Hepatocyte (in vitro differentiated cells): ENCODE results near the gene NEDD9. TPM values are rescaled to one million over a fixed set of nuclear protein-coding genes. Genes with fewer than 3 reads are reported as not detected.

Experiments
- DNase-seq: peaks from one replicate; pipeline ENCODE4 v3.0.0-alpha.2; 2016; ENCODE audit warnings: low spot score
- H2AFZ ChIP-seq: fragments of 200-600 bp; sonication (generic); 2 replicates; pipeline ENCODE4 v1.6.0; 2016; ENCODE audit warnings: antibody characterized with exemption, mild to moderate bottlenecking
- H3K27ac ChIP-seq: fragments of 200-600 bp; sonication (generic); 2 replicates; pipeline ENCODE4 v1.5.1; 2016; ENCODE audit warnings: mild to moderate bottlenecking
- H3K27me3 ChIP-seq: fragments of 200-600 bp; sonication (generic); 2 replicates; pipeline ENCODE4 v1.6.1; 2016
- H3K36me3 ChIP-seq: fragments of 200-600 bp; sonication (generic); replicated peaks from 2 replicates; pipeline ENCODE4 v1.5.1; 2016; ENCODE audit warnings: low read depth; ENCODE audit not compliant: insufficient read depth
- H3K4me1 ChIP-seq: fragments of 200-600 bp; sonication (generic); 2 replicates; pipeline ENCODE4 v1.5.1; 2016; ENCODE audit warnings: mild to moderate bottlenecking, moderate library complexity; ENCODE audit not compliant: insufficient read depth
- H3K4me2 ChIP-seq: fragments of 200-600 bp; sonication (generic); 2 replicates; pipeline ENCODE4 v1.6.0; 2016
- H3K4me3 ChIP-seq: fragments of 200-600 bp; sonication (generic); 2 replicates; pipeline ENCODE4 v1.5.1; 2016; ENCODE audit warnings: mild to moderate bottlenecking
- H3K79me2 ChIP-seq: fragments of 200-600 bp; sonication (generic); 2 replicates; pipeline ENCODE4 v1.6.0; 2017; ENCODE audit warnings: mild to moderate bottlenecking
- H3K9me2 ChIP-seq: fragments of 200-600 bp; sonication (generic); replicated peaks from 2 replicates; pipeline ENCODE4 v1.6.0; 2017; ENCODE audit warnings: mild to moderate bottlenecking; ENCODE audit not compliant: insufficient read depth
- H3K9me3 ChIP-seq: fragments of 200-600 bp; sonication (generic); 2 replicates; pipeline ENCODE4 v1.5.1; 2016; ENCODE audit warnings: low read depth, mild to moderate bottlenecking
- H4K20me1 ChIP-seq: fragments of 200-600 bp; sonication (generic); 2 replicates; pipeline ENCODE4 v1.6.0; 2016; ENCODE audit warnings: mild to moderate bottlenecking; ENCODE audit not compliant: insufficient read depth, poor library complexity, severe bottlenecking
- EZH2 ChIP-seq: fragments of 200-600 bp; sonication (generic); IDR thresholded peaks from 2 replicates; pipeline ENCODE4 v1.6.1; 2016; ENCODE audit warnings: antibody characterized with exemption, mild to moderate bottlenecking, borderline replicate concordance
- EZH2phosphoT487 ChIP-seq: fragments of 200-600 bp; sonication (generic); IDR thresholded peaks from one replicate; pipeline ENCODE4 v1.6.1; 2018; ENCODE audit warnings: antibody characterized with exemption, mild to moderate bottlenecking, low read depth, moderate library complexity; ENCODE audit not compliant: unreplicated experiment, severe bottlenecking
- WGBS: methylation state at CpG from one replicate; pipeline ENCODE4 v1.1.6; 2016; ENCODE audit warnings: low lambda C conversion rate; ENCODE audit errors: missing lambda C conversion rate; 5-methylcytosine and 5-hydroxymethylcytosine counted together
- polyA plus RNA-seq: library from polyadenylated mRNA; unstranded; fragments of >200 nt; fragmentation: Nextera tagmentation; extraction: Ambion mirVana; gene quantifications from 2 replicates; pipeline ENCODE4 v1.2.1, GENCODE V29; 2016
- total RNA-seq: library from RNA; depleted of rRNA; stranded (reverse); fragments of >200 nt; gene quantifications from 2 replicates; pipeline ENCODE4 v1.2.3, GENCODE V29; 2014
- TF ChIP-seq, protein P1 (sequence below): fragments of 200-600 bp; sonication (generic); IDR thresholded peaks from 2 replicates; pipeline ENCODE4 v1.5.1; 2016; ENCODE audit warnings: antibody characterized with exemption, mild to moderate bottlenecking; ENCODE audit not compliant: poor library complexity

Gene NEDD9
- total and polyA plus RNA-seq, 2 experiments from 2014 or later = 55.1 to 59.3 TPM

DNA sequence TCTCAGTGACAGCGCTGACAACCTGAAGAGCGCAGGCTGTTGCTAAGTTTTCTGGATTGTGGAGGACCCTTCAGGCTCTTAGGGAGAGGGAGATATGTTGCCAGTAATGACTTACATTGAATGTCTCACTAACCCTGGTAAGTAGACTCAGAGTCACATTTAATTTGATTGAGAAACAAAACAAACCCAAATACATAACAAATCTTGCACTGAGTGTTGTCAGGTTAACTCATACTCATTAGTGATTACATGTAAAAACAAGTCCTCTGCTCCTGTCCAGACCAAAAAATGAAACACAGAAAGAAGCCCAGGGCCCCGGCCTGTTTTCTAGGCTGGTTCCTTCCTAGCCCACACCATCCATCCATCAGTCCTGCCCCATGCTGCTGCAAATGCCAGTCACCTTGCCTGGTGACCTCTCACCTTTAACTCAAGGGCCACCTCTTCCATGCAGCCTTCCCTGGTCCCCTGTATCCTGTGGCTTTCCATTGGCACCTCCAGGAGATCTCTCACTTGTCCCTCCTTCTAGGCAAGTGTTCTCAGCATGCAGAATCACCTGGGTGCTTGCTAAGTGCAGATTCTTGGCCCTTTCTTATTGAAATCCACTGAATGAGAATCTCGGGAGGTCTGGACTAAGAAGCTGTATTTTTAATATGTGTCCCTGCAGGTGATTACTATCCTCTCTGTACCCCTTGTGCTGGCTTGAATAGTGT, 86.2 kb downstream of the NEDD9 start:
- no peak for DNase-seq
- Histone ChIP-seq H3K4me1 (peaks cover 4% of the 10 kb centered on the region), H3K27me3 (no peaks in the 10 kb centered on the region), H4K20me1 (no peaks in the 10 kb centered on the region), H3K9me3 (no peaks in the 10 kb centered on the region), H3K4me2 (no peak overlapping the region), H3K79me2 (no peaks in the 10 kb centered on the region), H3K4me3 (no peak overlapping the region), H3K36me3 (no peaks in the 10 kb centered on the region), H3K27ac (no peak overlapping the region), H3K9me2 (no peaks in the 10 kb centered on the region), H2AFZ (no peak overlapping the region)
- WGBS = 93% methylated on average over 4 of the region's 4 CpGs
- TF ChIP-seq EZH2phosphoT487 (no peak), EZH2 (no peak)
- TF ChIP-seq, protein P1, sequence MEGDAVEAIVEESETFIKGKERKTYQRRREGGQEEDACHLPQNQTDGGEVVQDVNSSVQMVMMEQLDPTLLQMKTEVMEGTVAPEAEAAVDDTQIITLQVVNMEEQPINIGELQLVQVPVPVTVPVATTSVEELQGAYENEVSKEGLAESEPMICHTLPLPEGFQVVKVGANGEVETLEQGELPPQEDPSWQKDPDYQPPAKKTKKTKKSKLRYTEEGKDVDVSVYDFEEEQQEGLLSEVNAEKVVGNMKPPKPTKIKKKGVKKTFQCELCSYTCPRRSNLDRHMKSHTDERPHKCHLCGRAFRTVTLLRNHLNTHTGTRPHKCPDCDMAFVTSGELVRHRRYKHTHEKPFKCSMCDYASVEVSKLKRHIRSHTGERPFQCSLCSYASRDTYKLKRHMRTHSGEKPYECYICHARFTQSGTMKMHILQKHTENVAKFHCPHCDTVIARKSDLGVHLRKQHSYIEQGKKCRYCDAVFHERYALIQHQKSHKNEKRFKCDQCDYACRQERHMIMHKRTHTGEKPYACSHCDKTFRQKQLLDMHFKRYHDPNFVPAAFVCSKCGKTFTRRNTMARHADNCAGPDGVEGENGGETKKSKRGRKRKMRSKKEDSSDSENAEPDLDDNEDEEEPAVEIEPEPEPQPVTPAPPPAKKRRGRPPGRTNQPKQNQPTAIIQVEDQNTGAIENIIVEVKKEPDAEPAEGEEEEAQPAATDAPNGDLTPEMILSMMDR = no peak

DNA sequence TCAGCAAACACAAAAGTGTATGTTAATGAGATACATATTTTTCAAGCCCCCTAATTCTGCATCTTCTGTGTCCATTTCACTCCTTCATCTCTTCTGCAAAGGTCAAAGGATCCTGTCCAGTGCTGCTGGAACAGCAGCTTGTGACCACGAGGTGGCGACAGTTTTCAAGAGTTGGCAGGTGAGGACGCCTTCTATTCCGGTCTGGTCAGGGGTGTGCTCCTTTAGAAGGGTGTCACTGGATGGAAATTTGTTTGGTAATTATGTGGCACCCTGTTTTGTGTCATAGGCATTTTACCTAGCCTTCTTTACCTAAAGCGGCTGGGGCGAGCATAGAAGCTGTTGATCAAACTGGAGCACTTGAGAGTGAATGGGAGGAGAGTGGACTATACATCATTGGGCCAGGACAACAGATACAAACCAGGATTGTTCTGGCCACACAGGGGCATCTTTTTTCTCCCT, 88.0 kb downstream of the NEDD9 start:
- Histone ChIP-seq H3K4me2 (no peak overlapping the region), H3K27me3 (no peaks in the 10 kb centered on the region), H3K9me3 (no peaks in the 10 kb centered on the region), H3K9me2 (no peaks in the 10 kb centered on the region), H3K27ac (peak overlapping the region; percentile 62), H3K4me3 (no peak overlapping the region), H3K79me2 (no peaks in the 10 kb centered on the region), H4K20me1 (no peaks in the 10 kb centered on the region), H3K36me3 (no peaks in the 10 kb centered on the region), H3K4me1 (peaks cover 4% of the 10 kb centered on the region), H2AFZ (peak overlapping the region; percentile 19)
- 19% methylated on average over 6 of the region's 6 CpGs for WGBS
- DNase-seq = peak; percentile 85
- TF ChIP-seq, protein P1 = peak; percentile 98
- TF ChIP-seq EZH2 = no peak
- TF ChIP-seq EZH2phosphoT487 = no peak

DNA sequence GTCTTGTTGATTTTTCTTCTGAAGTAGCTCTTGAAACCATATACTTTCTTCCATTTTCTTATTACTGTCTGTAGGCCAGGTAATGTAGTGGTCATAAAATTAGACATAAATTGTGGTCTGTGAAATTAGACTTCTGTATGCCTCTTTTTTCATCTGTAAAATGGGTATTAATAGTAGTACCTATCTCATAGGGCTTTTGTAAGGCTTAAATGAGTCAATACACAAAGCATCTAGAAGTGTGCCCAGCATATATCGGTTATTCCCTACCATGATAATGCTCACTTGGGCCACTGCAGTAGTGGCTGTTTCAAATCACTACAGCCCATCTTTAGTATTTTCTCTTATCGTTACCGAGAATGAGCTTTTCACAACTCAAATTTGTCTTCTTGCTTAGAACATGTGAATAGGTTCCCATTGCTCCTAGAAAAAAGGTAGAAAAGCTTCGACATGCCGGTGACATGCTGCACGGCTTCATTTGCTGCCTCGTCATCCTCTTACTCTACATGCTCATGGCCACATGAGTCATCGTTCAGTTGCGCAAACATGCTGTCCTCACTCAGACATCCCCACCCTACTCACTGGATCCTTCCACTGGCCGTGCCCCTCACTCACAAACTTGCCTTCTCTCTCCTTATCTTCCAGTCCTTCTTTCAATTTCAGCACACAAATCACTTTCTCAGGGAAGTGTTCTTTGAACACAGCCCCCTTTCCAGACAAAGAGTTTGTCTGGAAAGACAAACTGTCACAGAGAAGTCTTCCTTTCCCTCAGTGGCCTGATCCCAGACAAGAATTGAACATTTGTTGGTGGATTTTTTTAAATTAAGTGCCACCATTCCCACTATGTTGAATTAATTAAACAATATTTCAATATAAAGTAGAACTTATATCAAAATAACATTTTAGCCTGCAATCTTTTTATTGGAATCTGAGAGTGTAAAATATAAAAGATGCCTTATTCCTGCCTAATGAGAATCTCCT, 88.8 kb downstream of the NEDD9 start:
- TF ChIP-seq EZH2 = no peak
- TF ChIP-seq, protein P1 = no peak
- TF ChIP-seq EZH2phosphoT487 = no peak
- DNase-seq = peak; percentile 85
- Histone ChIP-seq H3K4me1 (peaks cover 4% of the 10 kb centered on the region), H3K9me2 (no peaks in the 10 kb centered on the region), H3K79me2 (no peaks in the 10 kb centered on the region), H3K27ac (peak overlapping the region; percentile 62), H3K4me3 (no peak overlapping the region), H3K27me3 (no peaks in the 10 kb centered on the region), H3K4me2 (no peak overlapping the region), H2AFZ (no peak overlapping the region), H3K36me3 (no peaks in the 10 kb centered on the region), H4K20me1 (no peaks in the 10 kb centered on the region), H3K9me3 (no peaks in the 10 kb centered on the region)
- 72% methylated on average over 10 of the region's 10 CpGs for WGBS
